Upper lobe of left lung (tissue), 6 donors: ENCODE measurements around the gene MRPL14. TPM values are rescaled to one million over a fixed set of nuclear protein-coding genes. Genes with fewer than 3 reads are reported as not detected.
A peak's percentile ranks its signal among the peaks of the same experiment; 100 is the strongest.
"Not testable (repeated sequence)": the region's sequence is repeated elsewhere in the genome, so short reads cannot be mapped to it uniquely, and the experiment has no call there.

ENCODE experiments used
- ATAC-seq, 2 donors: fragments of 200-7000 bp; cut with Tn5 transposase; one replicate each; pipeline ENCODE4 v1.9.1; 2022; ENCODE audit warnings: mild to moderate bottlenecking in 2 of 2, moderate library complexity in 2 of 2; ENCODE audit not compliant: low FRiP score in 2 of 2
- DNase-seq, 2 donors: peaks; one replicate each; pipeline ENCODE4 v3.0.0-alpha.2; 2019 to 2020
- H3K27ac ChIP-seq, 4 donors: fragments of 200-600 bp; sonication (generic); one replicate each; pipeline ENCODE4 v1.5.1; 2016 to 2019
- H3K27me3 ChIP-seq, 4 donors: fragments of 200-600 bp; sonication (generic); one replicate each; pipeline ENCODE4 v1.5.1; 2017 to 2019
- H3K36me3 ChIP-seq, 4 donors: fragments of 200-600 bp; sonication (generic); one replicate each; pipeline ENCODE4 v1.5.1; 2016 to 2019
- H3K4me1 ChIP-seq, 4 donors: fragments of 200-600 bp; sonication (generic); one replicate each; pipeline ENCODE4 v1.5.1; 2018 to 2019
- H3K4me3 ChIP-seq, 4 donors: fragments of 200-600 bp; sonication (generic); one replicate each; pipeline ENCODE4 v1.5.1; 2017 to 2019; ENCODE audit warnings: mild to moderate bottlenecking in 2 of 4, moderate library complexity in 1 of 4
- H3K9me3 ChIP-seq, 4 donors: fragments of 200-600 bp; sonication (generic); one replicate each; pipeline ENCODE4 v1.5.1; 2018 to 2019
- CTCF ChIP-seq, 6 experiments: fragments of 450-650 bp in 4 of 6; fragments of 200-600 bp in 2 of 6; sonication (generic) in 2 of 6; IDR thresholded peaks; one replicate each; pipeline ENCODE4 v1.5.1; 2016 to 2019; ENCODE audit warnings: antibody characterized with exemption in 6 of 6
- EP300 ChIP-seq, 4 donors: sonication (generic); formaldehyde crosslinking; IDR thresholded peaks; one replicate each; pipeline ENCODE4 v1.5.1; 2017; ENCODE audit warnings: antibody characterized with exemption in 4 of 4, control low read depth in 2 of 4
- POLR2A ChIP-seq, 4 donors: fragments of 450-650 bp; IDR thresholded peaks; one replicate each; pipeline ENCODE4 v1.5.1; 2016 to 2017; ENCODE audit warnings: antibody characterized with exemption in 4 of 4, mild to moderate bottlenecking in 2 of 4
- POLR2AphosphoS5 ChIP-seq, 2 donors: sonication (generic); formaldehyde crosslinking; IDR thresholded peaks; one replicate each; pipeline ENCODE4 v1.5.1; 2017; ENCODE audit warnings: antibody characterized with exemption in 2 of 2
- WGBS, 2 donors: methylation state at CpG; one replicate each; pipeline ENCODE4 v1.1.5; 2017 to 2018; 5-methylcytosine and 5-hydroxymethylcytosine counted together
- total RNA-seq, 6 donors: library from RNA; depleted of rRNA in 4 of 6; stranded (reverse); fragments of >200 nt in 4 of 6; gene quantifications; one replicate each; pipeline versions ENCODE4 v1.1.0 to v1.2.1, GENCODE V29; 2016 to 2021
- donor health status: DM: no; HTN: no; CAD: no; lungs with moderate emphysema.
- donor health status: DM: no; HTN: yes; CAD: no; lungs with severe emphysema.

Gene MRPL14
- total RNA-seq, 6 donors from 2014 or later, result 89.1 to 164 (median 97.7) TPM

DNA sequence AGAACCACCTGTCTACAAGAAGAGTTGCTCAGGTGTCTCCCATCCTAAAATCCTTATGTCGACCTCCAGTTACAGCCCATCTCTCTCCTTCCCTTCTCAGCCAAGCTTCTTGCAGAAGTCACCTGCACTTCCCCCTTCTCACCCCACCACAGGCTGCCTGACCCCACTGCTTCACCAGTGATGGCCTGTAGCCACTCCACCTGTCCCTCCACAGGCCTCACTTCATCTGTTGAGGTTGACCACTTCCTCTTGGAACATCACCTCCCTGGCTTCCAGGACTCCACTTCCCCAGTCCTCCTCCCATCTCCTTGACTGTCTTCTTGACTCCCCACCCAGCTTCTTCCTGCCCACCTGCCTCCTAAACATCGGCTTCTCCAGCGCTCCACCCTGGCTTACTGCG is 25.4 kb downstream of the MRPL14 start:
- Histone ChIP-seq H3K9me3 (no peaks in the 10 kb centered on the region), H3K27me3 (no peaks in the 10 kb centered on the region), H3K27ac (peak overlapping the region in 3 of 4 donors; percentile 21 to 47 (median 39)), H3K4me1 (peaks cover 25 to 49% (median 35%) of the 10 kb centered on the region in 4 donors), H3K36me3 (peaks cover 0 to 13% (median 6%) of the 10 kb centered on the region in 4 donors), H3K4me3 (no peak overlapping the region)
- ATAC-seq (no peak), DNase-seq (no peak)
- WGBS, 2 donors, result 72 to 90% methylated on average over 4 of the region's 4 CpGs
- TF ChIP-seq POLR2AphosphoS5 (IDR thresholded peaks at IDR 0.05) (no peak), EP300 (IDR thresholded peaks at IDR 0.05) (no peak), CTCF (IDR thresholded peaks at IDR 0.05) (no peak), POLR2A (IDR thresholded peaks at IDR 0.05) (no peak)

GRCh38 chr6:44100088-44100550 is 27.1 kb downstream of the MRPL14 start:
- Histone ChIP-seq H3K27ac (peak overlapping the region in 2 of 4 donors; percentile 21 to 47), H3K36me3 (peaks cover 0 to 13% (median 6%) of the 10 kb centered on the region in 4 donors), H3K27me3 (no peaks in the 10 kb centered on the region), H3K9me3 (no peaks in the 10 kb centered on the region), H3K4me3 (no peak overlapping the region), H3K4me1 (peaks cover 12 to 37% (median 24%) of the 10 kb centered on the region in 4 donors)
- ATAC-seq (peak; percentile 21 to 70), DNase-seq (no peak)
- TF ChIP-seq CTCF (IDR thresholded peaks at IDR 0.05) (peak; percentile 24 to 67 (median 50)), POLR2AphosphoS5 (IDR thresholded peaks at IDR 0.05) (no peak)
- WGBS, 2 donors, result 40 to 63% methylated on average over 1 of the region's 1 CpG

DNA sequence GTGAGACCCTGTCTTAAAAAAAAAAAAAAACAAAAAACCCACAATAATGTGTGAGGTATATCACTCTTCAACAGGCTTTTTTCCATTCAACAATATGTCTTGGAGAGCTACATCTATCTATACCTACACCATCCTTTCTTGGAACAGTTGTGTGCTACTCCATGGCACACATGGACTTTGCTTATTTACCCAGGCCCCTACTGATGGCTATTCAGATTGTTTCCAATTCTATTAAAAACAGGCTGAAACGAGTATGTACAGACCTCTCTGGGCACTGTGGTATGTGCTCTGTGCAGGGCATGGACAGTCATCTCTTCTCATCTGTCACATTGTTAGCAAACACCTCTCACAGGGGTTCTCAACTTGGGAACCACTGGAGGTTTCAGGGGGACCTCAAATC is 28.1 kb downstream of the MRPL14 start:
- Histone ChIP-seq H3K27me3 (no peaks in the 10 kb centered on the region), H3K36me3 (peaks cover 0 to 12% (median 5%) of the 10 kb centered on the region in 4 donors), H3K27ac (no peak overlapping the region), H3K4me1 (peaks cover 5 to 28% (median 15%) of the 10 kb centered on the region in 4 donors), H3K9me3 (no peaks in the 10 kb centered on the region), H3K4me3 (no peak overlapping the region)
- WGBS, 2 donors, result 30 to 56% methylated on average over 1 of the region's 1 CpG
- DNase-seq (no peak), ATAC-seq (no peak)
- TF ChIP-seq EP300 (IDR thresholded peaks at IDR 0.05) (no peak), POLR2AphosphoS5 (IDR thresholded peaks at IDR 0.05) (no peak), POLR2A (IDR thresholded peaks at IDR 0.05) (no peak), CTCF (IDR thresholded peaks at IDR 0.05) (no peak)

GRCh38 chr6:44097782-44098317 is 29.4 kb downstream of the MRPL14 start:
- ATAC-seq (no peak), DNase-seq (no peak)
- Histone ChIP-seq H3K4me1 (peaks cover 0 to 17% (median 9%) of the 10 kb centered on the region in 4 donors), H3K9me3 (no peaks in the 10 kb centered on the region), H3K27me3 (no peaks in the 10 kb centered on the region), H3K36me3 (peaks cover 0 to 5% (median 2%) of the 10 kb centered on the region in 4 donors), H3K4me3 (no peak overlapping the region), H3K27ac (peak overlapping the region in 1 of 4 donors; percentile 30)
- 42 to 90% methylated on average over 2 of the region's 2 CpGs for WGBS, 2 donors
- TF ChIP-seq POLR2A (IDR thresholded peaks at IDR 0.05) (no peak), CTCF (IDR thresholded peaks at IDR 0.05) (no peak), POLR2AphosphoS5 (IDR thresholded peaks at IDR 0.05) (no peak), EP300 (IDR thresholded peaks at IDR 0.05) (no peak)

DNA sequence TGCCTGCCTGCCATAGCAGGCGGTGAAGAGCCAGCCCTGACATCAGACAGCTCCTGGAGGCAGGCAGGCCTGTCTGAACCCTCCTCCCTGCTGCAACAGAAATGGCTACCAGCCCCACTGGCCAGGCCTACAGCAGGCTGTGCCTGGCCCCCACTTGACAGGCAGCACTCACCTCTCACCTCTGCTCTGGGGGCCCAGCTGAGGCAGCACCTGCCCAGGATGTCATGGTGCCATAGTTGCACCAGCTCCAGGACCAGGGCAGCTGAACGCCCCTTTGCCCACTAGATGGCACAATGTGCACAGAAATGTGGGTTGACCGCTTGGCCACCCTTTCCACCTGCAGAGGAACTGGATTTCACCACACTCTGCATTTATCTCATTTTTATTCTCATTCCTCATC is 30.6 kb downstream of the MRPL14 start:
- Histone ChIP-seq H3K27ac (no peak overlapping the region), H3K27me3 (no peaks in the 10 kb centered on the region), H3K9me3 (no peaks in the 10 kb centered on the region), H3K4me3 (no peak overlapping the region), H3K36me3 (peaks cover 0 to 5% (median 2%) of the 10 kb centered on the region in 4 donors), H3K4me1 (peaks cover 0 to 12% (median 5%) of the 10 kb centered on the region in 4 donors)
- peak in 1 of 2 donors; percentile 81 for DNase-seq
- 34 to 43% methylated on average over 3 of the region's 3 CpGs for WGBS, 2 donors
- TF ChIP-seq CTCF (IDR thresholded peaks at IDR 0.05) (peak; percentile 63 to 91 (median 86)), EP300 (IDR thresholded peaks at IDR 0.05) (no peak), POLR2AphosphoS5 (IDR thresholded peaks at IDR 0.05) (no peak)
- peak; percentile 82 to 86 for ATAC-seq

DNA sequence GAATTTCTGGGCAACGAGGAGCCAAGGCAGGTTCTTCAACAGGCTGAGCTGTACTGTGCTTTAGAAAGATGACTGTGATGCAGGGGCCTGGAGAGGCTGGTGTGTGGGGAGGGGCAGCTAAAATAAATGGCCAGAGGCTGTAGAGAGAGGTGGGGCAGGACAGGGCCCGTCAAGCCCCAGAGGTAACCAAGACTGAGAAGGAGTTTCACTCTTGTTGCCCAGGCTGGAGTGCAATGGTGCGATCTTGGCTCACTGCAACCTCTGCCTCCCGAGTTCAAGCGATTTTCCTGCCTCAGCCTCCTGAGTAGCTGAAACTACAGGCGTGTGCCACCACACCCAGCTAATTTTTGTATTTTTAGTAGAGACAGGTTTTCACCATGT is 32.0 kb downstream of the MRPL14 start:
- H3K36me3 ChIP-seq, DNase-seq, H3K4me3 ChIP-seq, ATAC-seq, H3K4me1 ChIP-seq, H3K9me3 ChIP-seq, H3K27me3 ChIP-seq: not testable (repeated sequence)
- peak overlapping the region in 1 of 4 donors; percentile 3 for H3K27ac ChIP-seq
- 82 to 90% methylated on average over 6 of the region's 6 CpGs for WGBS, 2 donors
